ENCODE measurements around the gene CDSN. TPM values are rescaled to one million over a fixed set of nuclear protein-coding genes. Genes with fewer than 3 reads are reported as not detected.

The CDSN gene
- total and polyA plus RNA-seq, 2 donors (not counting 1 experiment from before 2014, with no cell fraction given): not detected

GRCh38 chr6:31131595-31131994 is 11.3 kb upstream of the CDSN start:
- Histone ChIP-seq H4K20me1 (ENCODE audit: control insufficient read depth, extremely low read depth, insufficient read depth, low read length) (no peaks in the 10 kb centered on the region), H3K9ac (ENCODE audit: insufficient read depth, low read length) (no peak overlapping the region), H3K36me3 (ENCODE audit: control insufficient read depth, insufficient read depth, low read length) (no peaks in the 10 kb centered on the region), H3K27me3 (ENCODE audit: control insufficient read depth, insufficient read depth, low read length) (peaks cover 6% of the 10 kb centered on the region), H3K27ac (ENCODE audit: insufficient read depth, low read length) (no peak overlapping the region), H3K4me3 (replicated peaks in 1 of 4; ENCODE audit: control extremely low read depth in 1 of 4, insufficient read depth in 1 of 4, low read depth in 3 of 4, low read length in 4 of 4) (no peak overlapping the region), H3K4me1 (ENCODE audit: control insufficient read depth, extremely low read depth, insufficient read depth, low read length) (no peaks in the 10 kb centered on the region), H3K4me2 (ENCODE audit: extremely low read depth, insufficient read depth, low read length) (no peak overlapping the region), H3K9me3 (ENCODE audit: control insufficient read depth, insufficient read depth, low read depth, low read length) (no peaks in the 10 kb centered on the region), H2AFZ (ENCODE audit: low read length) (no peak overlapping the region), H3K79me2 (ENCODE audit: control insufficient read depth, insufficient read depth, low read length) (no peaks in the 10 kb centered on the region)
- DNase-seq (ENCODE audit: low read depth in 2 of 2): no peak
- no peak for TF ChIP-seq EZH2 (IDR thresholded peaks at IDR 0.05; ENCODE audit: low read length, missing control alignments)
- TF ChIP-seq CTCF (conservative IDR thresholded peaks at IDR 0.05 in 1 of 2, IDR thresholded peaks at IDR 0.05 in 1 of 2; ENCODE audit: low read depth in 1 of 2, low read length in 2 of 2): no peak

- H2AFZ ChIP-seq (ENCODE audit: low read length): no peak overlapping the region
- no peak for TF ChIP-seq EZH2 (IDR thresholded peaks at IDR 0.05; ENCODE audit: low read length, missing control alignments)
- TF ChIP-seq CTCF (conservative IDR thresholded peaks at IDR 0.05 in 1 of 2, IDR thresholded peaks at IDR 0.05 in 1 of 2; ENCODE audit: low read depth in 1 of 2, low read length in 2 of 2): no peak
- no peak overlapping the region for H3K27ac ChIP-seq (ENCODE audit: insufficient read depth, low read length)
Observed at GRCh38 chr6:31130751-31131150, 10.5 kb upstream of the CDSN start.

GRCh38 chr6:31129130-31129529 is 8.9 kb upstream of the CDSN start:
- H3K36me3 ChIP-seq (ENCODE audit: control insufficient read depth, insufficient read depth, low read length): no peaks in the 10 kb centered on the region

More at GRCh38 chr6:31130751-31131150, 10.5 kb upstream of the CDSN start:
- Histone ChIP-seq H4K20me1 (ENCODE audit: control insufficient read depth, extremely low read depth, insufficient read depth, low read length) (no peaks in the 10 kb centered on the region), H3K9me3 (ENCODE audit: control insufficient read depth, insufficient read depth, low read depth, low read length) (no peaks in the 10 kb centered on the region), H3K27me3 (ENCODE audit: control insufficient read depth, insufficient read depth, low read length) (peaks cover 9% of the 10 kb centered on the region), H3K36me3 (ENCODE audit: control insufficient read depth, insufficient read depth, low read length) (no peaks in the 10 kb centered on the region), H3K4me2 (ENCODE audit: extremely low read depth, insufficient read depth, low read length) (no peak overlapping the region), H3K4me1 (ENCODE audit: control insufficient read depth, extremely low read depth, insufficient read depth, low read length) (peaks cover 2% of the 10 kb centered on the region), H3K9ac (ENCODE audit: insufficient read depth, low read length) (no peak overlapping the region), H3K79me2 (ENCODE audit: control insufficient read depth, insufficient read depth, low read length) (no peaks in the 10 kb centered on the region), H3K4me3 (replicated peaks in 1 of 4; ENCODE audit: control extremely low read depth in 1 of 4, insufficient read depth in 1 of 4, low read depth in 3 of 4, low read length in 4 of 4) (no peak overlapping the region)
- no peak for DNase-seq (ENCODE audit: low read depth in 2 of 2)

More at GRCh38 chr6:31129130-31129529, 8.9 kb upstream of the CDSN start:
- H3K4me3 ChIP-seq (replicated peaks in 1 of 4; ENCODE audit: control extremely low read depth in 1 of 4, insufficient read depth in 1 of 4, low read depth in 3 of 4, low read length in 4 of 4): no peak overlapping the region
- no peaks in the 10 kb centered on the region for H4K20me1 ChIP-seq (ENCODE audit: control insufficient read depth, extremely low read depth, insufficient read depth, low read length)
- no peak overlapping the region for H3K4me2 ChIP-seq (ENCODE audit: extremely low read depth, insufficient read depth, low read length)
- peaks cover 2% of the 10 kb centered on the region for H3K4me1 ChIP-seq (ENCODE audit: control insufficient read depth, extremely low read depth, insufficient read depth, low read length)
- no peak overlapping the region for H3K9ac ChIP-seq (ENCODE audit: insufficient read depth, low read length)
- peaks cover 9% of the 10 kb centered on the region for H3K27me3 ChIP-seq (ENCODE audit: control insufficient read depth, insufficient read depth, low read length)
- DNase-seq (ENCODE audit: low read depth in 2 of 2): no peak
- H2AFZ ChIP-seq (ENCODE audit: low read length): no peak overlapping the region
- TF ChIP-seq CTCF (conservative IDR thresholded peaks at IDR 0.05 in 1 of 2, IDR thresholded peaks at IDR 0.05 in 1 of 2; ENCODE audit: low read depth in 1 of 2, low read length in 2 of 2) (no peak), EZH2 (IDR thresholded peaks at IDR 0.05; ENCODE audit: low read length, missing control alignments) (no peak)
- no peak overlapping the region for H3K27ac ChIP-seq (ENCODE audit: insufficient read depth, low read length)
- no peaks in the 10 kb centered on the region for H3K79me2 ChIP-seq (ENCODE audit: control insufficient read depth, insufficient read depth, low read length)
- H3K9me3 ChIP-seq (ENCODE audit: control insufficient read depth, insufficient read depth, low read depth, low read length): no peaks in the 10 kb centered on the region
